Measurements from ENCODE around the gene CDH13. TPM values are rescaled to one million over a fixed set of nuclear protein-coding genes. Genes with fewer than 3 reads are reported as not detected.

The CDH13 gene
- total and polyA plus RNA-seq, 10 of the 15 experiments (the other 5 are each of a cell fraction or from before 2014, with no cell fraction given): under 0.01 to 0.05 TPM; not detected in 8

- no TSS peak for BruUV-seq (replicated peaks)
- Histone ChIP-seq H3K9me3 (replicated peaks; ENCODE audit: control insufficient read depth, insufficient read depth, low read length) (no peaks in the 10 kb centered on the region), H3K4me1 (ENCODE audit: control insufficient read depth, insufficient read depth, low read length) (no peaks in the 10 kb centered on the region), H3K79me2 (ENCODE audit: control insufficient read depth, insufficient read depth, low read length) (no peaks in the 10 kb centered on the region), H3K9ac (ENCODE audit: control insufficient read depth, insufficient read depth, low read length) (no peak overlapping the region), H3K27me3 (replicated peaks in 1 of 2; ENCODE audit: control insufficient read depth in 2 of 2, insufficient read depth in 2 of 2, low read length in 1 of 2) (no peaks in the 10 kb centered on the region), H3K27ac (ENCODE audit: control insufficient read depth, insufficient read depth) (no peak overlapping the region), H3K36me3 (ENCODE audit: control insufficient read depth in 2 of 2, insufficient read depth in 2 of 2, low read length in 1 of 2) (no peaks in the 10 kb centered on the region), H3K4me2 (ENCODE audit: control insufficient read depth, insufficient read depth) (no peak overlapping the region), H4K20me1 (ENCODE audit: control insufficient read depth, insufficient read depth) (no peaks in the 10 kb centered on the region), H2AFZ (ENCODE audit: control insufficient read depth, low read depth, low read length) (no peak overlapping the region), H3K4me3 (no peak overlapping the region)
- 29% methylated on average over 4 of the region's 4 CpGs for WGBS (ENCODE audit: insufficient coverage, insufficient replicate concordance, low lambda C conversion rate, missing lambda C conversion rate)
- no peak for TF ChIP-seq RCOR1 (conservative IDR thresholded peaks at IDR 0.05; ENCODE audit: low read depth, low read length)
- CTCF ChIA-PET: no interaction called here
- no peak for ATAC-seq
- in situ Hi-C loops (cut with MboI) (no loop called here), intact Hi-C loops (cut with micrococcal nuclease; ENCODE audit: unreplicated experiment) (no loop called here)
- FAIRE-seq: no peak
- RAD21 ChIA-PET (ENCODE audit: unreplicated experiment): no interaction called here
- no peak for DNase-seq (ENCODE audit: low read depth, low spot score)
- POLR2A ChIA-PET: no interaction called here
- SMC1A ChIA-PET (ENCODE audit: uncharacterized antibody, unreplicated experiment): no interaction called here
Observed at GRCh38 chr16:83717814-83718213, 1091.0 kb downstream of the CDH13 start.

GRCh38 chr16:83720213-83720612 is 1093.4 kb downstream of the CDH13 start:
- WGBS (ENCODE audit: insufficient coverage, insufficient replicate concordance, low lambda C conversion rate, missing lambda C conversion rate): 39% methylated on average over 5 of the region's 5 CpGs
- FAIRE-seq (no peak), ATAC-seq (no peak), DNase-seq (ENCODE audit: low read depth, low spot score) (no peak)
- no TSS peak for BruUV-seq (replicated peaks)
- intact Hi-C loops (cut with micrococcal nuclease; ENCODE audit: unreplicated experiment): no loop called here
- SMC1A ChIA-PET (ENCODE audit: uncharacterized antibody, unreplicated experiment): no interaction called here
- Histone ChIP-seq H3K9me3 (replicated peaks; ENCODE audit: control insufficient read depth, insufficient read depth, low read length) (no peaks in the 10 kb centered on the region), H4K20me1 (ENCODE audit: control insufficient read depth, insufficient read depth) (no peaks in the 10 kb centered on the region), H3K36me3 (ENCODE audit: control insufficient read depth in 2 of 2, insufficient read depth in 2 of 2, low read length in 1 of 2) (no peaks in the 10 kb centered on the region), H3K4me2 (ENCODE audit: control insufficient read depth, insufficient read depth) (no peak overlapping the region), H3K9ac (ENCODE audit: control insufficient read depth, insufficient read depth, low read length) (no peak overlapping the region), H3K79me2 (ENCODE audit: control insufficient read depth, insufficient read depth, low read length) (no peaks in the 10 kb centered on the region), H3K27ac (ENCODE audit: control insufficient read depth, insufficient read depth) (no peak overlapping the region), H3K27me3 (replicated peaks in 1 of 2; ENCODE audit: control insufficient read depth in 2 of 2, insufficient read depth in 2 of 2, low read length in 1 of 2) (no peaks in the 10 kb centered on the region), H3K4me3 (no peak overlapping the region), H2AFZ (ENCODE audit: control insufficient read depth, low read depth, low read length) (no peak overlapping the region), H3K4me1 (ENCODE audit: control insufficient read depth, insufficient read depth, low read length) (no peaks in the 10 kb centered on the region)
- POLR2A ChIA-PET: no interaction called here
- CTCF ChIA-PET: no interaction called here
- RAD21 ChIA-PET (ENCODE audit: unreplicated experiment): no interaction called here
- TF ChIP-seq, protein P1, sequence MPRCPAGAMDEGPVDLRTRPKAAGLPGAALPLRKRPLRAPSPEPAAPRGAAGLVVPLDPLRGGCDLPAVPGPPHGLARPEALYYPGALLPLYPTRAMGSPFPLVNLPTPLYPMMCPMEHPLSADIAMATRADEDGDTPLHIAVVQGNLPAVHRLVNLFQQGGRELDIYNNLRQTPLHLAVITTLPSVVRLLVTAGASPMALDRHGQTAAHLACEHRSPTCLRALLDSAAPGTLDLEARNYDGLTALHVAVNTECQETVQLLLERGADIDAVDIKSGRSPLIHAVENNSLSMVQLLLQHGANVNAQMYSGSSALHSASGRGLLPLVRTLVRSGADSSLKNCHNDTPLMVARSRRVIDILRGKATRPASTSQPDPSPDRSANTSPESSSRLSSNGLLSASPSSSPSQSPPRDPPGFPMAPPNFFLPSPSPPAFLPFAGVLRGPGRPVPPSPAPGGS (IDR thresholded peaks at IDR 0.05; ENCODE audit: borderline replicate concordance, insufficient read depth, low read depth, low read length, poor library complexity, severe bottlenecking): peak; percentile 31
- no peak for TF ChIP-seq NR2F1 (conservative IDR thresholded peaks at IDR 0.05)
- in situ Hi-C loops (cut with MboI): no loop called here
